NCI-H2029 treated with DMSO at 0.1 percent for 48 hours (cell line): Measurements from ENCODE around the gene MLN.
"Not testable (repeated sequence)": the region's sequence is repeated elsewhere in the genome, so short reads cannot be mapped to it uniquely, and the experiment has no call there.

ENCODE experiments used
- DNase-seq: peaks from one replicate; lab custom pipeline; 2025; lab: John Stamatoyannopoulos, UW

The MLN gene

GRCh38 chr6:33834401-33835392 lies 30.9 kb upstream of the MLN start:
- no peak for DNase-seq

GRCh38 chr6:33833599-33833998 lies 29.8 kb upstream of the MLN start:
- no peak for DNase-seq

GRCh38 chr6:33832831-33833230 lies 29.0 kb upstream of the MLN start:
- DNase-seq = not testable (repeated sequence)

- DNase-seq = not testable (repeated sequence)
These were observed 27.9 kb upstream of the MLN start for GRCh38 chr6:33831725-33832124.

GRCh38 chr6:33830635-33831240 lies 26.9 kb upstream of the MLN start:
- DNase-seq = no peak

GRCh38 chr6:33828764-33829731 lies 25.2 kb upstream of the MLN start:
- no peak for DNase-seq

GRCh38 chr6:33828452-33828763 lies 24.6 kb upstream of the MLN start:
- no peak for DNase-seq

GRCh38 chr6:33827546-33828451 lies 24.0 kb upstream of the MLN start:
- DNase-seq = peak; percentile 39

GRCh38 chr6:33826537-33826936 lies 22.7 kb upstream of the MLN start:
- peak; percentile 53 for DNase-seq

GRCh38 chr6:33824461-33825154 lies 20.8 kb upstream of the MLN start:
- DNase-seq = peak; percentile 48

GRCh38 chr6:33823806-33824205 lies 20.0 kb upstream of the MLN start:
- no peak for DNase-seq

GRCh38 chr6:33822575-33823395 lies 19.0 kb upstream of the MLN start:
- peak; percentile 39 for DNase-seq

GRCh38 chr6:33820784-33821520 lies 17.1 kb upstream of the MLN start:
- no peak for DNase-seq

- DNase-seq = no peak
These were observed 16.4 kb upstream of the MLN start for GRCh38 chr6:33820243-33820642.

GRCh38 chr6:33819021-33819420 lies 15.2 kb upstream of the MLN start:
- DNase-seq = no peak

GRCh38 chr6:33818293-33818692 lies 14.5 kb upstream of the MLN start:
- no peak for DNase-seq

GRCh38 chr6:33817489-33817888 lies 13.7 kb upstream of the MLN start:
- DNase-seq = no peak

- no peak for DNase-seq
These were observed 13.1 kb upstream of the MLN start for GRCh38 chr6:33816911-33817310.

- no peak for DNase-seq
These were observed 12.1 kb upstream of the MLN start for GRCh38 chr6:33815854-33816253.
